K562 (cell line): Measurements from ENCODE around the gene ZNF333.

Experiments used
- CBX3 ChIP-seq, 2 experiments: IDR thresholded peaks; 1 replicate in 1 of 2; 2 replicates in 1 of 2; pipeline ENCODE4 v1.6.1; 2012; ENCODE audit warnings: inconsistent platforms in 2 of 2, low read length in 2 of 2, borderline replicate concordance in 1 of 2, control low read depth in 1 of 2
- KLF16 ChIP-seq: IDR thresholded peaks from 2 replicates; pipeline ENCODE4 v1.6.1; 2016; ENCODE audit warnings: antibody characterized with exemption
- YY1 ChIP-seq, 3 experiments: IDR thresholded peaks; 2 replicates each; pipeline ENCODE4 v1.6.1; 2011; ENCODE audit warnings: low read length in 2 of 3, mild to moderate bottlenecking in 2 of 3, moderate library complexity in 2 of 3, borderline replicate concordance in 1 of 3, control low read depth in 1 of 3, low read depth in 1 of 3; ENCODE audit not compliant: insufficient read depth in 3 of 3, insufficient replicate concordance in 2 of 3, control insufficient read depth in 1 of 3, insufficient read length in 1 of 3; ENCODE audit errors: extremely low read depth in 1 of 3
- ZNF431 ChIP-seq: sonication (generic); formaldehyde crosslinking; IDR thresholded peaks from 2 replicates; pipeline ENCODE4 v1.8.0; 2022; ENCODE audit warnings: mild to moderate bottlenecking, missing genetic modification reagents
- TF ChIP-seq, protein P1 (sequence below), 3 experiments: IDR thresholded peaks in 2 of 3; conservative IDR thresholded peaks in 1 of 3; 2 replicates each; pipeline ENCODE4 v1.5.1; 2011 to 2012; ENCODE audit warnings: low read length in 3 of 3, mild to moderate bottlenecking in 3 of 3, control low read depth in 2 of 3, improper control_type of control experiment in 1 of 3, inconsistent platforms in 1 of 3, low read depth in 1 of 3, mixed read lengths in 1 of 3, moderate library complexity in 1 of 3; ENCODE audit not compliant: insufficient read depth in 2 of 3
- TF ChIP-seq, protein P2 (sequence below): fragments of 250-450 bp; sonication (Bioruptor Pico); IDR thresholded peaks from 2 replicates; pipeline ENCODE4 v1.4.0; 2020; ENCODE audit warnings: borderline replicate concordance

DNA sequence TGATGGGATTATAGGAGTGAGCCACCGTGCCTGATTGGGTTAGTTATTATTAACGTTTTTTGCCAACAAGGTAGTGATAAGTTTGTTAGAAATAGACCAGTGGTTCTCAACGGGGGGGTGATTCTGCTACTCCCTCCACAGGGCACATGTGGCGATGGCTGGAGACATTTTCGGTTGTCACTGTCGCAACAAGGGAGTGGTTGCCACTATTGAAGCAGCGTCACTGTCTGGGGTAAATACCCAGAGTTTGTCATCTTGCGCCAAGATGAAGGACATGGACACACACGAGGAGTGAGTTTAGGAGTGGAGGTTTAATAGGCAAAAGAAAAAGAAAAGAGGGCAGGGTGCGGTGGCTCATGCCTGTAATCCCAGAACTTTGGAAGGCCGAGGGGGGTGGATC, 34.1 kb upstream of the ZNF333 start:
- TF ChIP-seq, protein P1, sequence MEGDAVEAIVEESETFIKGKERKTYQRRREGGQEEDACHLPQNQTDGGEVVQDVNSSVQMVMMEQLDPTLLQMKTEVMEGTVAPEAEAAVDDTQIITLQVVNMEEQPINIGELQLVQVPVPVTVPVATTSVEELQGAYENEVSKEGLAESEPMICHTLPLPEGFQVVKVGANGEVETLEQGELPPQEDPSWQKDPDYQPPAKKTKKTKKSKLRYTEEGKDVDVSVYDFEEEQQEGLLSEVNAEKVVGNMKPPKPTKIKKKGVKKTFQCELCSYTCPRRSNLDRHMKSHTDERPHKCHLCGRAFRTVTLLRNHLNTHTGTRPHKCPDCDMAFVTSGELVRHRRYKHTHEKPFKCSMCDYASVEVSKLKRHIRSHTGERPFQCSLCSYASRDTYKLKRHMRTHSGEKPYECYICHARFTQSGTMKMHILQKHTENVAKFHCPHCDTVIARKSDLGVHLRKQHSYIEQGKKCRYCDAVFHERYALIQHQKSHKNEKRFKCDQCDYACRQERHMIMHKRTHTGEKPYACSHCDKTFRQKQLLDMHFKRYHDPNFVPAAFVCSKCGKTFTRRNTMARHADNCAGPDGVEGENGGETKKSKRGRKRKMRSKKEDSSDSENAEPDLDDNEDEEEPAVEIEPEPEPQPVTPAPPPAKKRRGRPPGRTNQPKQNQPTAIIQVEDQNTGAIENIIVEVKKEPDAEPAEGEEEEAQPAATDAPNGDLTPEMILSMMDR (IDR thresholded peaks at IDR 0.05 in 2 of 3, conservative IDR thresholded peaks at IDR 0.05 in 1 of 3; ENCODE audit: insufficient read depth in 2 of 3, low read depth in 1 of 3, low read length in 3 of 3) = no peak
- TF ChIP-seq ZNF431 = no peak
- TF ChIP-seq YY1 (IDR thresholded peaks at IDR 0.05; ENCODE audit: borderline replicate concordance in 1 of 3, control insufficient read depth in 1 of 3, extremely low read depth in 1 of 3, insufficient read depth in 3 of 3, insufficient read length in 1 of 3, insufficient replicate concordance in 2 of 3, low read depth in 1 of 3, low read length in 2 of 3) = no peak
- no peak for TF ChIP-seq CBX3 (IDR thresholded peaks at IDR 0.05; ENCODE audit: borderline replicate concordance in 1 of 2, low read length in 2 of 2)
- TF ChIP-seq, protein P2, sequence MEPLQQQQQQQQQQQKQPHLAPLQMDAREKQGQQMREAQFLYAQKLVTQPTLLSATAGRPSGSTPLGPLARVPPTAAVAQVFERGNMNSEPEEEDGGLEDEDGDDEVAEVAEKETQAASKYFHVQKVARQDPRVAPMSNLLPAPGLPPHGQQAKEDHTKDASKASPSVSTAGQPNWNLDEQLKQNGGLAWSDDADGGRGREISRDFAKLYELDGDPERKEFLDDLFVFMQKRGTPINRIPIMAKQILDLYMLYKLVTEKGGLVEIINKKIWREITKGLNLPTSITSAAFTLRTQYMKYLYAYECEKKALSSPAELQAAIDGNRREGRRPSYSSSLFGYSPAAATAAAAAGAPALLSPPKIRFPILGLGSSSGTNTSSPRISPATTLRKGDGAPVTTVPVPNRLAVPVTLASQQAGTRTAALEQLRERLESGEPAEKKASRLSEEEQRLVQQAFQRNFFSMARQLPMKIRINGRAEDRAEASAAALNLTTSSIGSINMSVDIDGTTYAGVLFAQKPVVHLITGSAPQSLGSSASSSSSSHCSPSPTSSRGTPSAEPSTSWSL (CRISPR knock-in tag) = no peak
- TF ChIP-seq KLF16 = no peak
